ENCODE measurements around the gene GINS2.

The GINS2 gene

DNA sequence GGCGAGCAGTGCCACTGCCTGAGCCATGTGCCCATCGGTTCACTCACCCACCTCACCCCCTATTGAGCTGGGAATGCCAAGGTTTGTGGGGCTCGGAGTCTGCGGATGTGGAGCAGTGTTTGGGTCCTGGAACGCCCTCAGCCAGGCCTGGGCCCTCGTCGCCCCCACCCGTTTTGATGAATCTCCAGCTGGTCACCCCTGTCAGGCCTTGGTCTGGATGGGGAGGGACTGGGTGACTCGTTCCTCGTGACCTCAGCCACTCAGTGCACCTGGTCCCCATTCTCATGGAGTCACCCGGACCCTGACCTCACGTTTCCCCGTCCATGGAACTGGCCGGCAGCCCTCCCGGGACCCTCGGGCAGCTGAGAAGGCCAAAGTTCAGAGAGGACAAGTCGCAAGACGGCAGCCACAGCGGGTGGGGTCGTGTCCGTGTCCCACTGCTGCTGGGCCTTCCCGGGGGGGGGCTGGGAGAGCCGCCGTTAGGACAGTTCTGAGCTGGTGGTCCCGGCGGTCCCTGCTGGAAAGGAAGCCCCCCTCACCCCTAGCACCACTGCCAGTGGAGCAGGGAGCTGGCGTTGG, 52.4 kb downstream of the GINS2 start:
- Histone ChIP-seq H3K27me3 (ENCODE audit: control insufficient read depth in 2 of 2, insufficient read depth in 2 of 2, low read length in 2 of 2) (no peaks in the 10 kb centered on the region), H3K4me3 (ENCODE audit: low read length in 2 of 2) (no peak overlapping the region), H3K9me3 (ENCODE audit: control insufficient read depth in 2 of 2, low read length in 2 of 2) (no peaks in the 10 kb centered on the region), H3K27ac (ENCODE audit: low read depth in 2 of 2, low read length in 2 of 2) (no peak overlapping the region), H3K9ac (ENCODE audit: low read depth in 1 of 2, low read length in 2 of 2) (no peak overlapping the region), H3K36me3 (ENCODE audit: control insufficient read depth in 2 of 2, insufficient read depth in 2 of 2, low read length in 2 of 2) (peaks cover 4 to 6% of the 10 kb centered on the region in 2 donors), H3K4me1 (ENCODE audit: control insufficient read depth in 2 of 2, insufficient read depth in 2 of 2, low read length in 2 of 2) (peaks cover 2 to 5% of the 10 kb centered on the region in 2 donors)

DNA sequence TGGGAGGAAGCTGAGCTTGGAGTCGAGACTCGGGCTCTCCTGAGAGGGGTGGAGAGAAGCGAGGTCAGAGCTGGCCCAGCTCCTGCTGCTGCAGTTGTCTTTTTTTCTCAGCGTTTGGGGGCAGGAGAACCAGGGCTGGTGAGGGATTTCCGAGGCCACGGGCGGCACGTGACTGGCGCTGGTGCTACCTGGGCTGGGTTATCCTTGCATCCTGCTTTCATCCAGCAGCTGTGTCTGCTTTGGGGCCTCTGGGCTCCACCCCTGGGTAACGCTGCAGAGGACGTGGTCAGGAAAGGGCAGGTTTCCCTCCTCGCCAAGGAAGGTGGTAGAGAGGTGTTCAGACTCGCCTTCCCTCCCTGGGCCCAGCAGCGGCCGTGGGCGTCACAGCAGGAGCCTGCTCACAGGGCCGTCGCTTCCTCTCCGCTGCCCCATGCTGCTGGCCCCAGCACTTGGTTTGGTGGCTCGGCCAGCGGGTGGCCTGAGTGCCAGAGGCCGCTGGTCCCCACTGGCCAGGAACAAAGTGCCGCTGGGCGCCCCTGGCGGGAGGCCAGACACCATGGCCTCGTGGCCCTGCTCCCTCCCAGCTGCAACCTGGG, 53.1 kb downstream of the GINS2 start:
- no peak overlapping the region for H3K27ac ChIP-seq (ENCODE audit: low read depth in 2 of 2, low read length in 2 of 2)
- H3K36me3 ChIP-seq (ENCODE audit: control insufficient read depth in 2 of 2, insufficient read depth in 2 of 2, low read length in 2 of 2): peaks cover 4 to 6% of the 10 kb centered on the region in 2 donors
- no peaks in the 10 kb centered on the region for H3K9me3 ChIP-seq (ENCODE audit: control insufficient read depth in 2 of 2, low read length in 2 of 2)
- no peaks in the 10 kb centered on the region for H3K27me3 ChIP-seq (ENCODE audit: control insufficient read depth in 2 of 2, insufficient read depth in 2 of 2, low read length in 2 of 2)
- H3K4me1 ChIP-seq (ENCODE audit: control insufficient read depth in 2 of 2, insufficient read depth in 2 of 2, low read length in 2 of 2): peaks cover 0 to 3% of the 10 kb centered on the region in 2 donors
- H3K4me3 ChIP-seq (ENCODE audit: low read length in 2 of 2): no peak overlapping the region
- no peak overlapping the region for H3K9ac ChIP-seq (ENCODE audit: low read depth in 1 of 2, low read length in 2 of 2)

- H3K27ac ChIP-seq (ENCODE audit: low read depth in 2 of 2, low read length in 2 of 2): no peak overlapping the region
These were observed 53.8 kb downstream of the GINS2 start for GRCh38 chr16:85634747-85635544.

DNA sequence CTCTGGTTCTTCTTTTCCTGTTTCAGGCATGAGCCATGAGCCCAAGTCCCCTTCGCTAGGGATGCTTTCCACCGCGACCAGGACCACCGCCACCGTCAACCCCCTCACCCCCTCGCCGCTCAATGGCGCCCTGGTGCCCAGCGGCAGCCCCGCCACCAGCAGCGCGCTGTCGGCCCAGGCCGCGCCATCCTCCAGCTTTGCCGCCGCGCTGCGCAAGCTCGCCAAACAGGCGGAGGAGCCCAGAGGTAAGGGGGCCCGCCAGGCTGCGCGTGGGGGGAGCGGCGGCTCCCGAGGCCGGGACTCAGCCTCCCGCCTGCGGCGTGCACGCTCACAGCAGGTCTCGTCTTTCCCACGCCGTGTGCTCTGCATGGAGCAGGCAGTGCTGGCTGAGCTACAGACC, 54.9 kb downstream of the GINS2 start:
- H3K27me3 ChIP-seq (ENCODE audit: control insufficient read depth in 2 of 2, insufficient read depth in 2 of 2, low read length in 2 of 2): no peaks in the 10 kb centered on the region
- H3K9me3 ChIP-seq (ENCODE audit: control insufficient read depth in 2 of 2, low read length in 2 of 2): no peaks in the 10 kb centered on the region
- H3K9ac ChIP-seq (ENCODE audit: low read depth in 1 of 2, low read length in 2 of 2): no peak overlapping the region
- no peaks in the 10 kb centered on the region for H3K4me1 ChIP-seq (ENCODE audit: control insufficient read depth in 2 of 2, insufficient read depth in 2 of 2, low read length in 2 of 2)
- no peak overlapping the region for H3K4me3 ChIP-seq (ENCODE audit: low read length in 2 of 2)
- peaks cover 3 to 5% of the 10 kb centered on the region in 2 donors for H3K36me3 ChIP-seq (ENCODE audit: control insufficient read depth in 2 of 2, insufficient read depth in 2 of 2, low read length in 2 of 2)
- H3K27ac ChIP-seq (ENCODE audit: low read depth in 2 of 2, low read length in 2 of 2): no peak overlapping the region

More at GRCh38 chr16:85634747-85635544, 53.8 kb downstream of the GINS2 start:
- Histone ChIP-seq H3K36me3 (ENCODE audit: control insufficient read depth in 2 of 2, insufficient read depth in 2 of 2, low read length in 2 of 2) (peaks cover 3 to 5% of the 10 kb centered on the region in 2 donors), H3K9me3 (ENCODE audit: control insufficient read depth in 2 of 2, low read length in 2 of 2) (no peaks in the 10 kb centered on the region), H3K4me1 (ENCODE audit: control insufficient read depth in 2 of 2, insufficient read depth in 2 of 2, low read length in 2 of 2) (peaks cover 0 to 2% of the 10 kb centered on the region in 2 donors), H3K27me3 (ENCODE audit: control insufficient read depth in 2 of 2, insufficient read depth in 2 of 2, low read length in 2 of 2) (no peaks in the 10 kb centered on the region), H3K4me3 (ENCODE audit: low read length in 2 of 2) (no peak overlapping the region), H3K9ac (ENCODE audit: low read depth in 1 of 2, low read length in 2 of 2) (no peak overlapping the region)

GRCh38 chr16:85633438-85633743, 55.4 kb downstream of the GINS2 start:
- no peak overlapping the region for H3K4me3 ChIP-seq (ENCODE audit: low read length in 2 of 2)
- peaks cover 3 to 7% of the 10 kb centered on the region in 2 donors for H3K36me3 ChIP-seq (ENCODE audit: control insufficient read depth in 2 of 2, insufficient read depth in 2 of 2, low read length in 2 of 2)
- H3K4me1 ChIP-seq (ENCODE audit: control insufficient read depth in 2 of 2, insufficient read depth in 2 of 2, low read length in 2 of 2): no peaks in the 10 kb centered on the region
- no peak overlapping the region for H3K27ac ChIP-seq (ENCODE audit: low read depth in 2 of 2, low read length in 2 of 2)
- H3K9ac ChIP-seq (ENCODE audit: low read depth in 1 of 2, low read length in 2 of 2): no peak overlapping the region
- no peaks in the 10 kb centered on the region for H3K9me3 ChIP-seq (ENCODE audit: control insufficient read depth in 2 of 2, low read length in 2 of 2)
- H3K27me3 ChIP-seq (ENCODE audit: control insufficient read depth in 2 of 2, insufficient read depth in 2 of 2, low read length in 2 of 2): no peaks in the 10 kb centered on the region

DNA sequence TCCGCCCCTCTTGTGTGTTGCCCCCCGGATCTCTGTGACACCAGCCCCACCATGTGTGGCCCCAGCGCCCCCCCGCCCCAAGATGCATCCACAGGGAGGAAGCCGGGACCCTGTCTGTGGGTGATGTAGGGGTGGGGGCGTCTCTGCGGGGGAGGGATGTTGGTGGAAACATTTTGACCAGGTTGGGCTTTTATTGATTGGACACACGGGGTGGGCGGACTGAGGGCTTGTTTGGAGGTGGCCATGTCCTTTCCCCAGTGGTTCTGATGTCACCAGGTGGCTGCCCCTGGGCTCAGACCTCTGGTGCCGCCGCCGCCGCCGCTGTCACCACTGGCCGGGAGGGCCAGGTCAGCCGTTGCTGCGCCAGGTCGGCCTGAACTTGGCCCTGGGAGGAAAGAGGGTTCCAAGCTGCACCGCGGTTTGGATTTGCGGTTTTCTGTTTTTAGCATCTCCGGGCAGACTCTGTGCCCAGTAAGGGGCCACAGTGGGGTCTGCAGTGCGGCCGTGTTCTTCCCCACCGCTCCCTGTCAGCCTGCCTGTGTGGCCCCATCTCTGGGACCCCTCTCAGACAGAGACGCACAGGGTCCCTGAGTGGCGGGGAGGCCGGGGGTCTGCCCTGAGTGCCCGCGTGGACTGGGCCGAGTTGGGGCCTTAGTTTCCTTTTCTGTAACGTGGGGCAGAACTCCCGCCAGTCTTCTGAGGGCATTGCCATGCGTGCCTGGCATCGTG, 55.9 kb downstream of the GINS2 start:
- no peak overlapping the region for H3K27ac ChIP-seq (ENCODE audit: low read depth in 2 of 2, low read length in 2 of 2)
- no peaks in the 10 kb centered on the region for H3K9me3 ChIP-seq (ENCODE audit: control insufficient read depth in 2 of 2, low read length in 2 of 2)
- no peak overlapping the region for H3K9ac ChIP-seq (ENCODE audit: low read depth in 1 of 2, low read length in 2 of 2)
- peaks cover 3 to 7% of the 10 kb centered on the region in 2 donors for H3K36me3 ChIP-seq (ENCODE audit: control insufficient read depth in 2 of 2, insufficient read depth in 2 of 2, low read length in 2 of 2)
- H3K4me3 ChIP-seq (ENCODE audit: low read length in 2 of 2): no peak overlapping the region
- no peaks in the 10 kb centered on the region for H3K4me1 ChIP-seq (ENCODE audit: control insufficient read depth in 2 of 2, insufficient read depth in 2 of 2, low read length in 2 of 2)
- no peaks in the 10 kb centered on the region for H3K27me3 ChIP-seq (ENCODE audit: control insufficient read depth in 2 of 2, insufficient read depth in 2 of 2, low read length in 2 of 2)

GRCh38 chr16:85631802-85632393, 56.9 kb downstream of the GINS2 start:
- Histone ChIP-seq H3K9ac (ENCODE audit: low read depth in 1 of 2, low read length in 2 of 2) (no peak overlapping the region), H3K27me3 (ENCODE audit: control insufficient read depth in 2 of 2, insufficient read depth in 2 of 2, low read length in 2 of 2) (no peaks in the 10 kb centered on the region), H3K4me3 (ENCODE audit: low read length in 2 of 2) (no peak overlapping the region), H3K36me3 (ENCODE audit: control insufficient read depth in 2 of 2, insufficient read depth in 2 of 2, low read length in 2 of 2) (peaks cover 3 to 7% of the 10 kb centered on the region in 2 donors), H3K27ac (ENCODE audit: low read depth in 2 of 2, low read length in 2 of 2) (no peak overlapping the region), H3K9me3 (ENCODE audit: control insufficient read depth in 2 of 2, low read length in 2 of 2) (no peaks in the 10 kb centered on the region), H3K4me1 (ENCODE audit: control insufficient read depth in 2 of 2, insufficient read depth in 2 of 2, low read length in 2 of 2) (no peaks in the 10 kb centered on the region)

GRCh38 chr16:85631230-85631629, 57.5 kb downstream of the GINS2 start:
- H3K27me3 ChIP-seq (ENCODE audit: control insufficient read depth in 2 of 2, insufficient read depth in 2 of 2, low read length in 2 of 2): no peaks in the 10 kb centered on the region
- H3K4me3 ChIP-seq (ENCODE audit: low read length in 2 of 2): no peak overlapping the region
- no peaks in the 10 kb centered on the region for H3K4me1 ChIP-seq (ENCODE audit: control insufficient read depth in 2 of 2, insufficient read depth in 2 of 2, low read length in 2 of 2)
- H3K36me3 ChIP-seq (ENCODE audit: control insufficient read depth in 2 of 2, insufficient read depth in 2 of 2, low read length in 2 of 2): peaks cover 2 to 7% of the 10 kb centered on the region in 2 donors
- H3K9me3 ChIP-seq (ENCODE audit: control insufficient read depth in 2 of 2, low read length in 2 of 2): no peaks in the 10 kb centered on the region
- no peak overlapping the region for H3K27ac ChIP-seq (ENCODE audit: low read depth in 2 of 2, low read length in 2 of 2)
- H3K9ac ChIP-seq (ENCODE audit: low read depth in 1 of 2, low read length in 2 of 2): no peak overlapping the region

- Histone ChIP-seq H3K27me3 (ENCODE audit: control insufficient read depth in 2 of 2, insufficient read depth in 2 of 2, low read length in 2 of 2) (no peaks in the 10 kb centered on the region), H3K4me3 (ENCODE audit: low read length in 2 of 2) (no peak overlapping the region), H3K9ac (ENCODE audit: low read depth in 1 of 2, low read length in 2 of 2) (no peak overlapping the region), H3K4me1 (ENCODE audit: control insufficient read depth in 2 of 2, insufficient read depth in 2 of 2, low read length in 2 of 2) (peaks cover 0 to under 1% of the 10 kb centered on the region in 2 donors), H3K27ac (ENCODE audit: low read depth in 2 of 2, low read length in 2 of 2) (no peak overlapping the region), H3K9me3 (ENCODE audit: control insufficient read depth in 2 of 2, low read length in 2 of 2) (no peaks in the 10 kb centered on the region), H3K36me3 (ENCODE audit: control insufficient read depth in 2 of 2, insufficient read depth in 2 of 2, low read length in 2 of 2) (peaks cover 0 to 10% of the 10 kb centered on the region in 2 donors)
These were observed 58.9 kb downstream of the GINS2 start for GRCh38 chr16:85629853-85630252.
